ENCODE results near the gene DRAM2. TPM values are rescaled to one million over a fixed set of nuclear protein-coding genes. Genes with fewer than 3 reads are reported as not detected.

DRAM2 gene
- total and polyA plus RNA-seq, 9 of the 15 experiments (the other 6 are each of a cell fraction or from before 2014, with no cell fraction given) = 29.0 to 161 (median 53.5) TPM

GRCh38 chr1:111099289-111099688 lies 40.6 kb downstream of the DRAM2 start:
- H3K27ac ChIP-seq (ENCODE audit: extremely low read depth, low read depth, low read length) = no peak overlapping the region
- no peak overlapping the region for H3K4me2 ChIP-seq (ENCODE audit: insufficient read depth, low read length)
- H3K4me3 ChIP-seq = no peak overlapping the region
- FAIRE-seq = no peak
- ChIA-PET POLR2A (no interaction called here), CTCF (ENCODE audit: low intra/inter-chr PET ratio) (no interaction called here)
- H3K27me3 ChIP-seq (ENCODE audit: control insufficient read depth in 2 of 2, insufficient read depth in 2 of 2, low read length in 2 of 2) = no peaks in the 10 kb centered on the region
- no peaks in the 10 kb centered on the region for H4K20me1 ChIP-seq (replicated peaks; ENCODE audit: control insufficient read depth, insufficient read depth, low read length)
- intact Hi-C loops (cut with micrococcal nuclease) = no loop called here
- H3K9me1 ChIP-seq (ENCODE audit: control insufficient read depth, insufficient read depth, low read length) = no peaks in the 10 kb centered on the region
- peaks cover 13 to 25% of the 10 kb centered on the region in 2 experiments; a peak in 4 of 5 replicates for H3K4me1 ChIP-seq (replicated peaks in 1 of 2; ENCODE audit: control insufficient read depth in 2 of 2, insufficient read depth in 2 of 2, low read length in 2 of 2)
- no peak overlapping the region for H3K9ac ChIP-seq (ENCODE audit: insufficient read depth in 1 of 2, low read depth in 2 of 2, low read length in 2 of 2)
- peak in 1 of 4 experiments; percentile 44 for DNase-seq (ENCODE audit: extremely low read depth in 1 of 4, low spot score in 3 of 4)
- no peaks in the 10 kb centered on the region for H3K79me2 ChIP-seq (ENCODE audit: control insufficient read depth, insufficient read depth, low read length)
- peak overlapping the region; percentile 41; the same call in 1 of the 2 replicates for H2AFZ ChIP-seq (ENCODE audit: low read depth, low read length)
- BruUV-seq (replicated peaks) = no TSS peak
- in situ Hi-C loops (cut with MboI) = no loop called here
- H3K36me3 ChIP-seq (ENCODE audit: control insufficient read depth, insufficient read depth, low read length) = no peaks in the 10 kb centered on the region
- WGBS (ENCODE audit: insufficient coverage, low coverage, missing lambda C conversion rate) = 25% methylated on average over 1 of the region's 1 CpG
- ATAC-seq = peak; percentile 51
- H3K9me3 ChIP-seq (replicated peaks; ENCODE audit: control insufficient read depth, insufficient read depth, low read depth, low read length) = peaks cover 5% of the 10 kb centered on the region
- peak; percentile 41; the same call in 1 of the 2 replicates for TF ChIP-seq CC2D1A (IDR thresholded peaks at IDR 0.05)
- no peak for TF ChIP-seq LCOR (CRISPR knock-in tag; IDR thresholded peaks at IDR 0.05)
- TF ChIP-seq KLF10 (CRISPR knock-in tag; IDR thresholded peaks at IDR 0.05) = no peak
- TF ChIP-seq NCOA1 (IDR thresholded peaks at IDR 0.05; ENCODE audit: low read depth) = no peak
- TF ChIP-seq CBX3 (IDR thresholded peaks at IDR 0.05; ENCODE audit: borderline replicate concordance in 1 of 2, low read length in 2 of 2) = peak in 1 of 2 experiments; percentile 84; a peak in 1 of 3 replicates
- TF ChIP-seq E4F1 (CRISPR knock-in tag; IDR thresholded peaks at IDR 0.05; ENCODE audit: borderline replicate concordance) = no peak
- TF ChIP-seq ZNF280A (IDR thresholded peaks at IDR 0.05; ENCODE audit: low read depth, partially characterized antibody) = peak; percentile 72
- no peak for TF ChIP-seq PHF21A (IDR thresholded peaks at IDR 0.05; ENCODE audit: borderline replicate concordance, low read depth)
- no peak for TF ChIP-seq KLF1 (tag; IDR thresholded peaks at IDR 0.05)
- TF ChIP-seq U2AF2 (optimal IDR thresholded peaks at IDR 0.05; ENCODE audit: low read depth, low read length) = no peak
- TF ChIP-seq ARID1B (IDR thresholded peaks at IDR 0.05) = 0 out of 2 replicates have a peak, but pooled peaks have one; percentile 10
- peak; percentile 93 for TF ChIP-seq NFIC (IDR thresholded peaks at IDR 0.05)
- TF ChIP-seq CBFA2T3 (IDR thresholded peaks at IDR 0.05) = peak; percentile 39; the same call in 1 of the 2 replicates
- no peak for TF ChIP-seq SMAD1 (IDR thresholded peaks at IDR 0.05; ENCODE audit: low read depth, low read length, partially characterized antibody)
- no peak for TF ChIP-seq BCOR (IDR thresholded peaks at IDR 0.05)
- peak; percentile 54 for TF ChIP-seq ZEB2 (IDR thresholded peaks at IDR 0.05)
- TF ChIP-seq AFF4 (CRISPR knock-in tag; IDR thresholded peaks at IDR 0.05) = no peak
- no peak for TF ChIP-seq MEF2A (IDR thresholded peaks at IDR 0.05; ENCODE audit: control insufficient read depth, low read depth, low read length)

All from K562 (cell line).